Ovary (tissue), 10 donors: ENCODE results near the gene ZNF789. TPM values are rescaled to one million over a fixed set of nuclear protein-coding genes. Genes with fewer than 3 reads are reported as not detected.
"Not testable (repeated sequence)": the region's sequence is repeated elsewhere in the genome, so short reads cannot be mapped to it uniquely, and the experiment has no call there.

Experiments used
- DNase-seq, 5 donors: peaks; one replicate each; pipeline ENCODE4 v3.0.0-alpha.2; 2019 to 2020
- H3K27ac ChIP-seq, 2 donors: fragments of 200-600 bp; one replicate each; pipeline versions ENCODE4 v1.5.1 to v1.8.0; 2019 to 2022
- H3K27me3 ChIP-seq: fragments of 200-600 bp; one replicate; pipeline ENCODE4 v1.8.0; 2022
- H3K36me3 ChIP-seq: fragments of 200-600 bp; sonication (generic); one replicate; pipeline ENCODE4 v1.5.1; 2019
- H3K4me1 ChIP-seq: one replicate; pipeline ENCODE4 v1.8.1; 2013; ENCODE audit warnings: mild to moderate bottlenecking, moderate library complexity; ENCODE audit not compliant: insufficient read depth
- H3K4me3 ChIP-seq: fragments of 200-600 bp; sonication (generic); one replicate; pipeline ENCODE4 v1.5.1; 2017
- H3K9me3 ChIP-seq, 2 donors: fragments of 200-600 bp in 1 of 2; sonication (generic) in 1 of 2; one replicate each; pipeline versions ENCODE4 v1.5.1 to v1.8.1; 2013 to 2019; ENCODE audit warnings: mild to moderate bottlenecking in 1 of 2, moderate library complexity in 1 of 2
- EP300 ChIP-seq: sonication (generic); formaldehyde crosslinking; IDR thresholded peaks from one replicate; pipeline ENCODE4 v1.6.1; 2017; ENCODE audit warnings: antibody characterized with exemption
- POLR2A ChIP-seq: fragments of 450-650 bp; IDR thresholded peaks from one replicate; pipeline ENCODE4 v1.6.1; 2017; ENCODE audit warnings: antibody characterized with exemption, mild to moderate bottlenecking, moderate library complexity
- WGBS, 3 donors: extraction: QIAGEN DNeasy Blood & Tissue Kit in 1 of 3; methylation state at CpG; one replicate each; pipeline versions ENCODE4 v1.1.5 to v1.1.7; 2013 to 2017; 5-methylcytosine and 5-hydroxymethylcytosine counted together
- intact Hi-C, 4 donors: fragments of 100-400 bp; cut with DNase I; formaldehyde crosslinking; loops; one replicate each; pipeline versions ENCODE4 v1.11.0 to v1.15.1; 2022 to 2023
- long read RNA-seq, 3 donors: library from polyadenylated mRNA in 2 of 3; unstranded in 2 of 3; transcript quantifications; one replicate each; pipeline ENCODE4 v2.0.0 and lab custom pipeline, GENCODE V29; 2021 to 2026
- polyA plus RNA-seq, 2 donors: library from polyadenylated mRNA; stranded (reverse); fragments of 200-250 nt in 1 of 2; fragments of 350-450 nt in 1 of 2; fragmentation: Illumina TruSeq in 1 of 2; extraction: RNeasy Lipid Tissue Mini Kit (QIAGEN cat#74804) in 1 of 2; gene quantifications; one replicate each; pipeline ENCODE4 v1.2.3, GENCODE V29; 2013 to 2014
- total RNA-seq, 7 donors: library from RNA; depleted of rRNA in 2 of 7; stranded (reverse); fragments of >200 nt in 2 of 7; fragmentation: NEBNext Ultra II Directional in 3 of 7; extraction: Animal tissue kit (Norgen Biotek cat#: 25700) in 3 of 7; gene quantifications; one replicate each; pipeline versions ENCODE4 v1.1.0 to v1.2.4, GENCODE V29; 2016 to 2023
- TF ChIP-seq, protein P1 (sequence below), 3 donors: fragments of 450-650 bp in 2 of 3; fragments of 200-600 bp in 1 of 3; IDR thresholded peaks; one replicate each; pipeline versions ENCODE4 v1.5.1 to v1.8.0; 2016 to 2022; ENCODE audit warnings: antibody characterized with exemption in 3 of 3, mild to moderate bottlenecking in 1 of 3
- donor health status: DM: no; HTN: no; CAD: no; lungs with moderate emphysema.
- donor health status: DM: no; HTN: no; CAD: no.
- donor health status: Bipolar disorder and iron deficiency.
- donor health status: DM: yes; HTN: yes; CAD: no.
- donor health status: DM: no; HTN: no; CAD: no.
- donor health status: DM: yes; HTN: yes; CAD: no.

ZNF789 gene
- total RNA-seq (10 to 100 TPM in 4 of 7 donors, 1 to 10 TPM in 3; 4.4 to 10.6 (median 10.1) TPM), polyA plus RNA-seq (10 to 100 TPM in 1 of 2 donors, 1 to 10 TPM in 1; 6.7 to 15.8 TPM)
- long read RNA-seq, donor 1, partial matches to known transcripts: 0 of 23 reads
- long read RNA-seq, donor 1, other reads (novel, unspliced or antisense): 21 of 23 reads
- long read RNA-seq, donor 2, partial matches to known transcripts: 0 of 1 reads
- long read RNA-seq, donor 2, other reads (novel, unspliced or antisense): 0 of 1 reads
- long read RNA-seq, donor 3, partial matches to known transcripts: 1 of 17 reads
- long read RNA-seq, donor 3, other reads (novel, unspliced or antisense): 11 of 17 reads

DNA sequence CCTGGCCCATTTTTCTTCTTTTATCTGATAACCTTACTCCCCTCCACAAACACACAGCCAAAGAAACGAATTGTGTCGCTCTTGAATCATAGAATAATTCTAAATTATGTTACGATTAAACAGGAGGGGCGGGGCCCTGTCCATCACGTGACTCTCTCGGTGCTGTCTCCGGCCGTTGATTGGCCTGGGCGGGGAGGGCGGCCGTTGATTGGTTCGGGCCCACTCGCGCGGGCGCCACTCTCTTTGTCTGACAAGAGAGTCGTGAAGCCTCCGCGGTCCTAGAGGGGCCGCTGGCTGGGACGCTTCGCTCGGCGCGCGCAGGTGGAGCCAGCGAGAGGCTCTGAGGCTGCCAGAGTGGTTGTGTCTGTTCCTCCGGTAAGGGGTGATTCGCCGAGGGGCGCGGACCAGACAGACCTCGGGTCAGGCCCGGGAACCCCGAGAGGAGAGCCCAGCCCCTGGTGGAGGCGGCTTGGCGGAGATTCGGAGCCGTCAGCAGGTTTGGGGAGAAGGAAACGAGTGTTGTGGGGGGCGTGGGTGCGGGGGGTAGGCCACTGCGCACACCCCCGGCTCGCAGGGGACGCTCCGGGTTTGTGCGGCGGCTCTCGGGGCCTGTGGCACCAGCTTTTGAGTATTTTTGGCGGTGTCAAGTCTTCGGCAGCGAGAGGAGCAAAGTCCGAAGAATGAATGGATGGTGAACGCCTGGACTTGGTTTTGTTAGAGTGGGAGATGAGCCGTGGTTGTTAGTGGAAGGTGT is at the start of gene ZNF789:
Gene ZNF789 (plus strand): TSS at position 330 of the 754 bp plus-strand sequence. CDS start 3,567 bp downstream, outside the sequence.
- peak; percentile 96 to 98 (median 97) for DNase-seq
- intact Hi-C loops: no loop called here

DNA sequence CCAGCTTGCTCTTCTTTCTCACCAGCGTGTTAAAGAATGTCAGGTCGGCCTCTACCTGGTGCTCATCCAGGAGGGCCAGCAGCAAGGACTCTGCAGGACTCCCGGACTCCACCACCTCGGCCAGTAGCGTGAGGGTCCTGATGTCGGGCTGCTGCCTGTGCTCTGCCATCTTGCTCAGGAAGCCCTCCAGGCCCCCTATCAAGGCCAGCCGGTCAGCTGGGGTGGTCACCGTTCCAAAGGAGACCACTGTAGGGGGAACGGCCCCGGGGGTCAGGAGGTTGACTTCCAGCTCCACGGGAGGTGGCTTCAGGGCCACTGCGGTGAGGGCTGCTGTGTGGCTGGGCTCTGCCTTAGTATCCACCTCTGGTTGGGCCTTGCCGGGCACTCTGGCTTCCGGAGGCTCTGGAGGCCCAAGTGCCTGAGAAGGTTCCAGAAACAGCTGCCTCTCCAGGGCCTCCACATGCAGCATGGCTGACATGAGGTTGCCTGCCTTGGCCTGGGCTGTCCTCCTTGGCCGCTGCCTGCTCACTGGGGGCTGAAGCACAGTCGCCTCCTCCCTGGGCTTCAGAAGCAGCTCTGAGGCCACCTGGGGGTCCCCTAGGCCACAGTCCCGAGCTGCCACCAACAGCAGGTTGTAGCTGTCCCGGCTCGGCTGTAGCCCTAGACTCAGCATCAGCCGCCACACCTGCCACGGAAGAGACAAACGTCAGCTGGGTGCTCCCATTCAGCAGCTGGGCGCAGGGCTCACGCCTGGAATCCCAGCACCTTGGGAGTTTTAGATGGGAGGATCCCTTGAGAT is 47.6 kb upstream of the ZNF789 start:
- no peak for DNase-seq
- no peak for TF ChIP-seq EP300
- TF ChIP-seq POLR2A: no peak
- TF ChIP-seq, protein P1, sequence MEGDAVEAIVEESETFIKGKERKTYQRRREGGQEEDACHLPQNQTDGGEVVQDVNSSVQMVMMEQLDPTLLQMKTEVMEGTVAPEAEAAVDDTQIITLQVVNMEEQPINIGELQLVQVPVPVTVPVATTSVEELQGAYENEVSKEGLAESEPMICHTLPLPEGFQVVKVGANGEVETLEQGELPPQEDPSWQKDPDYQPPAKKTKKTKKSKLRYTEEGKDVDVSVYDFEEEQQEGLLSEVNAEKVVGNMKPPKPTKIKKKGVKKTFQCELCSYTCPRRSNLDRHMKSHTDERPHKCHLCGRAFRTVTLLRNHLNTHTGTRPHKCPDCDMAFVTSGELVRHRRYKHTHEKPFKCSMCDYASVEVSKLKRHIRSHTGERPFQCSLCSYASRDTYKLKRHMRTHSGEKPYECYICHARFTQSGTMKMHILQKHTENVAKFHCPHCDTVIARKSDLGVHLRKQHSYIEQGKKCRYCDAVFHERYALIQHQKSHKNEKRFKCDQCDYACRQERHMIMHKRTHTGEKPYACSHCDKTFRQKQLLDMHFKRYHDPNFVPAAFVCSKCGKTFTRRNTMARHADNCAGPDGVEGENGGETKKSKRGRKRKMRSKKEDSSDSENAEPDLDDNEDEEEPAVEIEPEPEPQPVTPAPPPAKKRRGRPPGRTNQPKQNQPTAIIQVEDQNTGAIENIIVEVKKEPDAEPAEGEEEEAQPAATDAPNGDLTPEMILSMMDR (IDR thresholded peaks at IDR 0.05): no peak
- no peaks in the 10 kb centered on the region for H3K4me1 ChIP-seq
- no peaks in the 10 kb centered on the region for H3K36me3 ChIP-seq
- no peaks in the 10 kb centered on the region for H3K9me3 ChIP-seq
- no peak overlapping the region for H3K27ac ChIP-seq
- H3K4me3 ChIP-seq: no peak overlapping the region
- intact Hi-C loops: no loop called here
- H3K27me3 ChIP-seq: no peaks in the 10 kb centered on the region
- WGBS, 3 donors: 86 to 89% (median 88%) methylated on average over 24 of the region's 24 CpGs

More for the DNA sequence above, at the start of gene ZNF789:
- 1% methylated on average over 56 of the region's 56 CpGs for WGBS, 3 donors
- TF ChIP-seq, protein P1 (IDR thresholded peaks at IDR 0.05): peak in 1 of 3 donors; percentile 18
- TF ChIP-seq EP300 (no peak), POLR2A (no peak)
- no peaks in the 10 kb centered on the region for H3K36me3 ChIP-seq
- H3K4me1 ChIP-seq: peaks cover 6% of the 10 kb centered on the region
- H3K27ac ChIP-seq: peak within 1 kb of the TSS; percentile 6 to 18
- peak within 1 kb of the TSS; percentile 77 for H3K4me3 ChIP-seq
- H3K27me3 ChIP-seq: no peaks in the 10 kb centered on the region
- H3K9me3 ChIP-seq: no peaks in the 10 kb centered on the region

DNA sequence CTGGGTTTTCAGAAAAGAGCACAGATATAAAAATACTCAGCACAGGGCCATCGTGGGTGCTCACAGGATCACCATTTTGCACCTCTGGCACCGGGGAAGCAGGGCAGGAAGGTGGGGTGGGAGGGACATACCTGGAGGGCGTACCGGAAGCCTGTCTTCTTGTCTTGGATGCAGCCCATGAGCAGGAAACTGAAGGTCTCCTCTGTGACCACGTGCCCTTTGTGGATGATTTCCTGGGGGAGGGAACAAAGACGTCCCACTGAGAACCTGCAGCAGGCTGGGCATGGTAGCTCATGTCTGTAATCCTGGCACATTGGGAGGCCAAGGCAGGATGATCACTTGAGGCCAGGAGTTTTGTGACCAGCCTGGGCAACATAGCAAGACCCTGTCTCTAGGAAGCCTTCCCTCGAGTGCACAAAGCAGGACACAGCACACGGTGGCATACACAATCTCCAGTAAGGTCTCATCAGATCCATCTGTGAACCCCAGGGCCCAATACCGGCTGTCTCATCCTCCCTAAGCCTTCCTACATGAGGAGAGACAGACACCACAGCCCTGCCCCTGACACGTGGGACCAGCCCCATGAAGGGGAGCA is 43.6 kb upstream of the ZNF789 start:
- H3K27ac ChIP-seq: no peak overlapping the region
- WGBS, 3 donors: 77 to 82% (median 79%) methylated on average over 9 to 10 of the region's 10 CpGs
- TF ChIP-seq, protein P1 (IDR thresholded peaks at IDR 0.05): no peak
- TF ChIP-seq POLR2A: no peak
- TF ChIP-seq EP300: no peak
- H3K4me3 ChIP-seq: no peak overlapping the region
- no peaks in the 10 kb centered on the region for H3K27me3 ChIP-seq
- H3K9me3 ChIP-seq: no peaks in the 10 kb centered on the region
- H3K4me1 ChIP-seq: no peaks in the 10 kb centered on the region
- DNase-seq: no peak
- intact Hi-C loops: no loop called here
- no peaks in the 10 kb centered on the region for H3K36me3 ChIP-seq

DNA sequence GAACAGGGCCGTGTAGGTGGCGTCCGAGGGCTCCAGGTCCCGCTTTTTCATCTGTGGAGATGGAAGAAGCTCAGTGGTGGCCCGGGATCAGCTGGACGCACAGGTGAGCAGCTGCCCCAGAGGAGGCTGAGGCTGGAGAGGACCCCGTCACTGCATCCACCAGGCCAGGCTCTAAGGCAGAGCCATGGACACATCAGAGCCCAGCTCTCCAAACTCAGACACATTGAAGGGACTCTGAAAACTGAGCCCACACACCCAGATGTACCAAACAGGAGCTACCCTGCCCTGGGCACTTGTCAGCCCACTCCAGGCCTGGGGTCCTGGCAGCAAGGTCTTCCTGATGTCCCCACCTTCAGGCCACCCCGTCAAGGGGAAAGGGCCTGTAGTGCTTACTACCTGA is 42.9 kb upstream of the ZNF789 start:
- no peak for DNase-seq
- H3K9me3 ChIP-seq: no peaks in the 10 kb centered on the region
- no peak overlapping the region for H3K27ac ChIP-seq
- TF ChIP-seq EP300 (no peak), POLR2A (no peak)
- TF ChIP-seq, protein P1 (IDR thresholded peaks at IDR 0.05): no peak
- H3K36me3 ChIP-seq: no peaks in the 10 kb centered on the region
- no peaks in the 10 kb centered on the region for H3K27me3 ChIP-seq
- intact Hi-C loops: no loop called here
- WGBS, 3 donors: 83 to 91% (median 91%) methylated on average over 8 of the region's 8 CpGs
- H3K4me1 ChIP-seq: no peaks in the 10 kb centered on the region
- no peak overlapping the region for H3K4me3 ChIP-seq

DNA sequence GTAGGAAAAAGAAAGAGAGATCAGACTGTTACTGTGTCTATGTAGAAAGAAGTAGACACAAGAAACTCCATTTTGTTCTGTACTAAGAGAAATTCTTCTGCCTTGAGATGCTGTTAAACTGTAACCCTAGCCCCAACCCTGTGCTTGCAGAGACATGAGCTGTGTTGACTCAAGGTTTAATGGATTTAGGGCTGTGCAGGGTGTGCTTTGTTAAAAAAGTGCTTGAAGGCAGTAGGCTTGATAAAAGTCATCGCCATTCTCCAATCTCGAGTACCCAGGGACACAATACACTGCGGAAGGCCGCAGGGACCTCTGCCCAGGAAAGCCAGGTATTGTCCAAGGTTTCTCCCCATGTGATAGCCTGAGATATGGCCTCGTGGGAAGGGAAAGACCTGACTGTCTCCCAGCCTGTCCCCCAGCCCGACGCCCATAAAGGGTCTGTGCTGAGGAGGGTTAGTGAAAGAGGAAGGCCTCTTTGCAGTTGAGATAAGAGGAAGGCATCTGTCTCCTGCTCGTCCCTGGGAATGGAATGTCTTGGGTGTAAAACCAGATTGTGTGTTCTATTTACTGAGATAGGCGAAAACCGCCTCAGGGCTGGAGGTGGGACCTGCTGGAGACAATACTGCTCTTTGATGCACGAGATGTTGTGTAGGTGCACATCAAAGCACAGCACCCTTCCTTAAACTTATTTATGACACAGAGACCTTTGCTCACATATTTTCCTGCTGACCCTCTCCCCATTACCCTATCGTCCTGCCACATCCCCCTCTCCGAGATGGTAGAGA is 40.7 kb upstream of the ZNF789 start:
- H3K27me3 ChIP-seq, H3K36me3 ChIP-seq, H3K4me1 ChIP-seq, H3K27ac ChIP-seq, intact Hi-C loops, H3K4me3 ChIP-seq, H3K9me3 ChIP-seq, DNase-seq: not testable (repeated sequence)
- 81 to 90% (median 85%) methylated on average over 13 of the region's 13 CpGs for WGBS, 3 donors
